SH-SY5Y (cell line): ENCODE results near the gene LRCH1.
A peak's percentile ranks its signal among the peaks of the same experiment; 100 is the strongest.

Experiments used
- GATA2 ChIP-seq: IDR thresholded peaks from 2 replicates; pipeline ENCODE4 v1.6.1; 2011; ENCODE audit warnings: mild to moderate bottlenecking, low read depth, low read length
- GATA3 ChIP-seq: IDR thresholded peaks from 2 replicates; pipeline ENCODE4 v1.6.1; 2011; ENCODE audit warnings: low read depth, mild to moderate bottlenecking, low read length, moderate library complexity

The LRCH1 gene

DNA sequence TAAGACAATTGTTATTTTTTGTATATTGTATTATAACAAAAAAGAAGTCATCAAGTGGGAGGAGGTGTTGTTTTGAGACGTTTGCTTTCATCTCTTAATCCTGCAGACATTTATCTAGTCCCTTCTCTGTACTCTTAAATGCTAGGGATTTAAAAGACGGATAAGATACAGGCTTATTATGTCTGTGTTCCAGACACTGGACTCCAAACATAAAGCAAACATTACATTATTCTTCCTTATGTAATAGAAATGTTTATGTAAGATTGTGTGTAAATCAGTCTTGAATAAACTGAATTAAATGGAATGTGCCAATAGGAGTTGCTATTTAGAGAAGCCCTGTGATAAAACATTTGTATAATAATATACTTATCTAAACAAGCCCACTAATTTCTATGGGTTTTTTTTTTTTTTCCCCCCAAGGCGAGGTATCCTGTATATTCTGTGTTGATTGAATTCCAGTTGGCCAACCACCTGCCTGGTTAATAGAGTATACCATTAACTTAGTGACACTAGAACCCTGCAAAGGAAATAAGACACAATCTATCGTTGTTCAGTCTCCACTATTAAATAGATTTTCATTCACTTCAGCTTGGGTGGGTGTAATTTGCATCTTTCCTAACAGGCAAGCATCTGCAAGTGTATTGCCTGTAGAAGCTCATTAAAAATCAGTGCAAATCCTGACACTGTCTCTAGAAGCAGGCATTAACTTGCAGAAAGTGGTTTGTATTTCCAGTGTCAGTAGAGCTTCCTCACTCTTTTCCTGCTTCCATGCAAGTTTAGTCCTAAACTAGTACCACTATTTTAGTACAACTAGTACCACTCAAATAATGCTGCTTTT is 69.0 kb downstream of the LRCH1 start:
- no peak for TF ChIP-seq GATA2

DNA sequence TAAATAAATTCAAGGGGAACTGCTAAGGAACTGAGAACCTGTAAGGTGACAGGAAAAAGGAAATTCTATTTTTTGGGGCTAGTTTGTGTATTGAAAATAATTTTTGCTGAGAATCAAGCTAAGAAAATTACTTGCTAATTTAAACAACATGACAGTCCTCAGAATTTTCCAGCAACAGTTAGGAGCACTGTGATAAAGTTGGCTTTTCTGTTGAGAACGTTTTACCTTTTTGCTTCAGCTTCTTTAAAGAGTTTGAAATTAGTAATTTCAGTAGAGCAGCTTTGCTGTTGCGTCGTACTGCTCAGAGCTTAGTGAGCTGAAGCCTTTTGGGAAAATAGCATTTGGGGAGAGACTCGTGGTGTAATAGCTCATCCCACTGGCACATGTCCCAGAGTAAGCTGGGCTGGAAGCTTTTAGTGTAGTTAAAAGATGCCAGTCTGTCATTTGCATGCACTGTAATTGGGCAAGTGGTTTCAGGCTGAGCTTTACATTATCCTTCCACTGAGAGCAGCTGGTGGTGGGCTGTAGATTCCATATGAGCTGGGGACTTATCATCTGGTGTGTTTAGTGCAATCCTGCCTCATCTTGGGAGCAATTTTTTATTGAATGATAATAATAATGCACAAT is 69.8 kb downstream of the LRCH1 start:
- TF ChIP-seq GATA2 (peak; percentile 76), GATA3 (peak; percentile 60; the same call in 1 of the 2 replicates)

DNA sequence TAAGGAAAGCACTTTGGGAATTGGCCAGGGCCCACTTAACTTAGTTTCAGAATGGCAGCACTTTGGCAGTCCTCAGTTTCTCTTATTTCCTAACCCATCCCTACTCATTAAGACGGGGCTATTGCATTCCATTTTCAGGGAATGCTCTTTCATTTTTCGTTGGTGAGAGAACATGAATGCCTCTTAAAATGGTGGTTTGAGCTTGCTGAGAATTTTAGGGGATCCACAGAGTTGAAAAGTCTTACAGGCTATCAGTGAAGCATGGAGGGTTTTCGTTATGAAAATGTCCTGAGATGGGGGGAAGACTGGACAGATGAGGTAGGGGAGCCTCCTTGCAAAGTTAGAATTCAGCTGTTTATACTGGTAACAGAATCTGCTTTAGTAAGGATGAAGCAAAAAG is 71.4 kb downstream of the LRCH1 start:
- no peak for TF ChIP-seq GATA2
- TF ChIP-seq GATA3: no peak

DNA sequence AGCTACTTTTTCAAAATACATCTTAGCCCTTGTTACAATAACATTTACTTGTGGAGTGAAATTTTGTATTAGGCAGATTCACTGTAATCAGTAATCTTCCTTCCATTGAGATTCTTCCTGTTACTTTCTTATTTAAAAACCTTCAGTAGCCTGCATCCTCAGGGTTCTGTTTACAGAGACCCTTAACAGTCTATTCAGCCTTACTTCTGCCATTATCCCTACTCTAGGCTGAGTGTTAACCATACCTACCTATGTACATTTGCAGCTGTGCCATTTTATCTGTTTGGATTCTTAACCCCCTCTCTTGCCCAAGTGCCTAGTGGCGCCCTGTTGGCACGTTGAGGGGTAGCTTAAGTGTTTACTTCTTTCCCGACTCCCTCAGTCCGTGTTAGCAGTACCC is 71.9 kb downstream of the LRCH1 start:
- TF ChIP-seq GATA3 (no peak), GATA2 (no peak)

GRCh38 chr13:46627462-46627861 is 74.5 kb downstream of the LRCH1 start:
- TF ChIP-seq GATA3: no peak
- no peak for TF ChIP-seq GATA2

GRCh38 chr13:46628622-46629365 is 75.8 kb downstream of the LRCH1 start:
- TF ChIP-seq GATA3 (no peak), GATA2 (no peak)

DNA sequence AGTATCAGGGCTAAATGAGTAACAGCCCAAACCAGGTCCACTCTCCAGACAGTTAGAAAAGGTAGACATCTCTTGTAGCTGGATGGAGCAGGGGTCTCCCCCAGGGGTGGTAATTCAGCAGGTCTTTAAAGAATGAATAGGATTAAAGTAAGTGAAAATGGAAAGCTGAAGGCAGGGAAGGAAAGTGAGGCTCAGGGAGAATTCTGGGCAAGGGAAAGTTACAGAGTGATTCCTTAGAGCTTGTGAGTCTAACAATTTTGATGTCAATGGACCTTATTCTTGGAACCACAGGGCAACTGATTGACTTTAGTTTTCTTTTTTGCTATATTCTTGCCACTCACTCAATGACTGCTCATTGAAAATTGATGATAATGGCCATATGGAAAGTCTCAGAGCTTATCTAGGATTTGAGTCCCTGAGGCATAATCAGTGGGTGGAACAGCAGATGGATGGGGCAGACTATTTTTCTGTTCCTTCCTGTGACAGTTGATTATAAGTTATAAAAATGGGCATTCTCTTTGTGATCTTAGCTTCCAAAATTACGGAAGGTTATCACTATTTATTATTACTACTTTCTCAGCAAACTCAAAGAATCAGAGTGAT is 76.9 kb downstream of the LRCH1 start:
- TF ChIP-seq GATA2 (peak; percentile 87), GATA3 (peak; percentile 74)

DNA sequence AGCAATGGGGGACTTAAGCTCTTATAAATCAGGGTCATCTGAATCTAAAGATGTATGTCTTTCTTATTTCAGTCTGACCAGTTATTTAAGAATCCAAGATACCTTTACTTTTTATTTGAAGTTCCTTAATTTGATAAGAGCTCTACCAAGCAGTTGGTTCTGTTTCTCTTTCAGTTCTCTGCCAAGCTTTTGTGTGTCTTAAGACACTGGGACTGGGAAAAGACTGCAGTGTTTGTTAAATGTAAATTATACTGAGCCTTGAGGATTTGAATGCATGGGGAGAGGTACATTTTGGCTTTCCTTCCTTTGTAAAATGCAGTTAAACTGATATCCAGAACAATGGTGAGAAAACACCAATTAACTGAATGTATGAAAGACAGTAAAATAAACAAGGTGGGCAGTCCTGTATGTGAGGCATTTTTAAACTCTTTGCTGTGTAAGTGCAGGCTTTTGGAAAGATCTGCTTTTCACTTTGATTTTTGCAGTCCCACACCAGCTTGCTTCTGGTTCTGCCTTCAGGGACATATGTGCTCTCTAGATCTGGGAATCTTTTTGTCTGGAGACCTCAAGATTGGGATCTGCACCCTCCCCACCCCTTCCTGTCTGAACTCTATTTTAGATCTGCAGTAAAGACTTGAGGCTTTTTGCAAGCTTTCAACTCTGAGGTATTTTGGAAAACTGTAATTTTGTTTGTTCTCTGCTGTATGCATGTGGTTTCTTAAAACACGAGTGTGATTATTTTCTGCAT is 77.6 kb downstream of the LRCH1 start:
- peak; percentile 97 for TF ChIP-seq GATA2
- TF ChIP-seq GATA3: peak; percentile 95

GRCh38 chr13:46631179-46631542 is 78.2 kb downstream of the LRCH1 start:
- no peak; the same call in 1 of the 2 replicates for TF ChIP-seq GATA3
- TF ChIP-seq GATA2: no peak

DNA sequence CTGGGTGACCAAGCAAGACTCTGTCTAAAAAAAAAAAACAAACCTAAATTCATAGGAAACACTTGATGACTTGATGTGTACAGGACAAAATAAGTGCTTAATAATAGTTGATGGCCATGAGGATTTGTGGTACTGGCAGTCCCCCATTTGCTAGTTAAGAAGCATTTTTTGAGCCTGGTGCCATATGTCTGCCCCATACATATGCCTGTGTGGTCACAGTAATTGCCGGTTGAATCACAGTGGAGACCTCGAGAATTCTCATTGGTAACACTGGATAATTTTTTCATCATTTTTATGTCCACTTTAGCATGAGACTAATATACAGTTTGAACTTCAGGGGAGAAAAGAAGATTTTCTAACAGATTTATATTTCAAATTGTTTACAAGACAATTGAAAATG is 79.2 kb downstream of the LRCH1 start:
- TF ChIP-seq GATA2 (no peak), GATA3 (no peak)

DNA sequence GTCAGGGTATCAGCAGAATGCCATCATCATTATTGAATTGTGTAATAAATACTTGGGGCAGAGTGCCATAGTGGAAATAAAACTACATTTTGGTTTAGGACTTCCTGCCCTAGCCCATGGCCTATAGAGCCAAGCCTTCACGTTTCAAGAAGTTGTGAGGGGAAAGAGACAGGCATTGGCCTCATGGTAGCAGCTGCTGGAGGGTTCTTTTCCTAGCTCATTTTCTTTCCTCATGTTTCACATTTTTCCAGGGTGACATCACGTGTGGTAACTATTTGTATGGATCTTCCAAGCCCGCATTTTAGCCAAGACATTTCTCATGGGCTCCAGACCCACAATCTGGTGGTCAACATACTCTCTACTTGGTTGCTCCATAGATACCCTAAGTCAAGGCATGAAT is 80.4 kb downstream of the LRCH1 start:
- TF ChIP-seq GATA3 (no peak), GATA2 (no peak)

GRCh38 chr13:46636451-46636850 is 83.5 kb downstream of the LRCH1 start:
- no peak for TF ChIP-seq GATA3
- TF ChIP-seq GATA2: no peak

- TF ChIP-seq GATA2: no peak
Measured at GRCh38 chr13:46637213-46637612, 84.2 kb downstream of the LRCH1 start.

- TF ChIP-seq GATA3 (no peak), GATA2 (no peak)
Measured at GRCh38 chr13:46638262-46638661, 85.3 kb downstream of the LRCH1 start.
